Neural cell (in vitro differentiated cells): ENCODE measurements around the gene TTC21A. TPM values are rescaled to one million over a fixed set of nuclear protein-coding genes. Genes with fewer than 3 reads are reported as not detected.
"Not testable (repeated sequence)": the region's sequence is repeated elsewhere in the genome, so short reads cannot be mapped to it uniquely, and the experiment has no call there.

ENCODE experiments used
- H2AFZ ChIP-seq: fragments of 200-600, 300-800 bp; sonication (generic), shearing (Covaris generic); 2 replicates; pipeline ENCODE4 v1.6.0; 2014; ENCODE audit warnings: low read depth, mild to moderate bottlenecking, antibody characterized with exemption, low read length, moderate library complexity
- H3F3A ChIP-seq: fragments of 200-600 bp; shearing (Covaris generic); 2 replicates; pipeline ENCODE4 v1.6.1; 2016; ENCODE audit warnings: mild to moderate bottlenecking, moderate library complexity, mixed read lengths, antibody characterized with exemption, low read length; ENCODE audit not compliant: insufficient read depth, poor library complexity, severe bottlenecking
- H3K27ac ChIP-seq: fragments of 200-600, 300-800 bp; sonication (generic), shearing (Covaris generic); 2 replicates; pipeline ENCODE4 v1.5.1; 2014; ENCODE audit warnings: mild to moderate bottlenecking, low read length, moderate library complexity
- H3K27me3 ChIP-seq: fragments of 300-800, 200-600 bp; sonication (generic), shearing (Covaris generic); 2 replicates; pipeline ENCODE4 v1.6.0; 2014; ENCODE audit warnings: mild to moderate bottlenecking, low read depth, low read length, moderate library complexity; ENCODE audit not compliant: insufficient read depth
- H3K36me3 ChIP-seq: fragments of 300-800, 200-600 bp; sonication (generic), shearing (Covaris generic); 2 replicates; pipeline ENCODE4 v1.5.1; 2014; ENCODE audit warnings: mild to moderate bottlenecking, antibody characterized with exemption, low read length, moderate library complexity; ENCODE audit not compliant: insufficient read depth
- H3K4me2 ChIP-seq: fragments of 300-800, 200-600 bp; sonication (generic), shearing (Covaris generic); 2 replicates; pipeline ENCODE4 v1.6.0; 2014; ENCODE audit warnings: mild to moderate bottlenecking, low read length
- H3K4me3 ChIP-seq: fragments of 300-800, 200-600 bp; sonication (generic), shearing (Covaris generic); 2 replicates; pipeline ENCODE4 v1.5.1; 2014; ENCODE audit warnings: mild to moderate bottlenecking, low read length, moderate library complexity
- H3K79me2 ChIP-seq: fragments of 200-600 bp; shearing (Covaris generic); replicated peaks from 2 replicates; pipeline ENCODE4 v1.6.0; 2014; ENCODE audit warnings: mild to moderate bottlenecking, low read length, moderate library complexity; ENCODE audit not compliant: insufficient read depth
- H3K9ac ChIP-seq: fragments of 300-800, 200-600 bp; sonication (generic), shearing (Covaris generic); 2 replicates; pipeline ENCODE4 v1.6.1; 2016; ENCODE audit warnings: mild to moderate bottlenecking, low read length, mixed read lengths
- H3K9me2 ChIP-seq: fragments of 200-600 bp; shearing (Covaris generic); 2 replicates; pipeline ENCODE4 v1.6.1; 2016; ENCODE audit warnings: mild to moderate bottlenecking, low read length, mixed read lengths; ENCODE audit not compliant: insufficient read depth
- H3K9me3 ChIP-seq: fragments of 200-600, 300-800 bp; sonication (generic), shearing (Covaris generic); 2 replicates; pipeline ENCODE4 v1.6.1; 2016; ENCODE audit warnings: mild to moderate bottlenecking, mixed run types, low read length, moderate library complexity, mixed read lengths
- H4K20me1 ChIP-seq: fragments of 200-600 bp; shearing (Covaris generic); 2 replicates; pipeline ENCODE4 v1.6.1; 2016; ENCODE audit warnings: mild to moderate bottlenecking, mixed run types; ENCODE audit not compliant: insufficient read depth
- CTCF ChIP-seq: fragments of 450-650 bp; IDR thresholded peaks from 2 replicates; pipeline ENCODE4 v1.5.1; 2014; ENCODE audit warnings: antibody characterized with exemption, mild to moderate bottlenecking, moderate library complexity; ENCODE audit not compliant: poor library complexity, severe bottlenecking
- EP300 ChIP-seq: fragments of 450-650 bp; conservative IDR thresholded peaks from 2 replicates; pipeline ENCODE4 v1.6.1; 2014; ENCODE audit warnings: antibody characterized with exemption, mild to moderate bottlenecking, moderate library complexity; ENCODE audit not compliant: poor library complexity, severe bottlenecking
- EZH2 ChIP-seq: fragments of 200-600, 300-800 bp; shearing (Covaris generic), sonication (generic); IDR thresholded peaks from 2 replicates; pipeline ENCODE4 v1.6.1; 2014; ENCODE audit warnings: antibody characterized with exemption, low read length, borderline replicate concordance, mild to moderate bottlenecking; ENCODE audit not compliant: insufficient read depth, poor library complexity, severe bottlenecking
- MXI1 ChIP-seq: fragments of 450-650 bp; conservative IDR thresholded peaks from 2 replicates; pipeline ENCODE4 v1.6.1; 2014; ENCODE audit warnings: antibody characterized with exemption, mild to moderate bottlenecking; ENCODE audit not compliant: poor library complexity, severe bottlenecking
- POLR2AphosphoS5 ChIP-seq: IDR thresholded peaks from 2 replicates; pipeline ENCODE4 v1.6.1; 2012
- RAD21 ChIP-seq: fragments of 450-650 bp; conservative IDR thresholded peaks from 2 replicates; pipeline ENCODE4 v1.6.1; 2014; ENCODE audit warnings: antibody characterized with exemption, mild to moderate bottlenecking, moderate library complexity
- REST ChIP-seq: IDR thresholded peaks from 2 replicates; pipeline ENCODE4 v1.6.1; 2012; ENCODE audit warnings: borderline replicate concordance
- SMC3 ChIP-seq: fragments of 450-650 bp; conservative IDR thresholded peaks from 2 replicates; pipeline ENCODE4 v1.6.1; 2014; ENCODE audit warnings: antibody characterized with exemption, mild to moderate bottlenecking, moderate library complexity; ENCODE audit not compliant: poor library complexity
- TAF1 ChIP-seq: IDR thresholded peaks from 2 replicates; pipeline ENCODE4 v1.6.1; 2012; ENCODE audit warnings: low read depth
- polyA plus RNA-seq: library from polyadenylated mRNA; depleted of rRNA; stranded (reverse); fragments of >200 nt; gene quantifications from 2 replicates; pipeline ENCODE4 v1.2.3, GENCODE V29; 2014

Gene TTC21A
- polyA plus RNA-seq, 1 donor from 2014 or later = 6.2 TPM

- no peaks in the 10 kb centered on the region for H3K9me3 ChIP-seq
- TF ChIP-seq SMC3 (no peak), EP300 (no peak), POLR2AphosphoS5 (no peak), REST (no peak), MXI1 (no peak), CTCF (no peak), EZH2 (no peak), RAD21 (no peak), TAF1 (no peak)
- H3F3A ChIP-seq = no peaks in the 10 kb centered on the region
- no peak overlapping the region for H3K4me3 ChIP-seq
- no peak overlapping the region for H2AFZ ChIP-seq
- H3K4me2 ChIP-seq = no peak overlapping the region
- no peaks in the 10 kb centered on the region for H4K20me1 ChIP-seq
- no peaks in the 10 kb centered on the region for H3K27me3 ChIP-seq
- no peaks in the 10 kb centered on the region for H3K79me2 ChIP-seq
- no peaks in the 10 kb centered on the region for H3K9me2 ChIP-seq
- no peak overlapping the region for H3K9ac ChIP-seq
- H3K36me3 ChIP-seq = no peaks in the 10 kb centered on the region
- no peak overlapping the region for H3K27ac ChIP-seq
Observed at GRCh38 chr3:39169712-39170111, 62.2 kb downstream of the TTC21A start.

- H3K27ac ChIP-seq = no peak overlapping the region
- no peak for TF ChIP-seq SMC3
- TF ChIP-seq EZH2 = no peak
- no peak for TF ChIP-seq TAF1
- TF ChIP-seq MXI1 = no peak
- TF ChIP-seq RAD21 = no peak
- no peak for TF ChIP-seq REST
- no peak for TF ChIP-seq POLR2AphosphoS5
Observed at GRCh38 chr3:39170461-39170860, 63.0 kb downstream of the TTC21A start.

GRCh38 chr3:39170877-39171276, 63.4 kb downstream of the TTC21A start:
- not testable (repeated sequence) for H3K9ac ChIP-seq, H3F3A ChIP-seq, H2AFZ ChIP-seq, H3K27me3 ChIP-seq, H3K79me2 ChIP-seq, H3K27ac ChIP-seq, H3K9me2 ChIP-seq, H3K4me2 ChIP-seq, H3K4me3 ChIP-seq, H3K9me3 ChIP-seq, H4K20me1 ChIP-seq, H3K36me3 ChIP-seq

More at GRCh38 chr3:39170461-39170860, 63.0 kb downstream of the TTC21A start:
- no peak overlapping the region for H3K9ac ChIP-seq
- H3K9me2 ChIP-seq = no peaks in the 10 kb centered on the region
- H3K4me3 ChIP-seq = no peak overlapping the region
- H3K27me3 ChIP-seq = no peaks in the 10 kb centered on the region
- no peaks in the 10 kb centered on the region for H3K36me3 ChIP-seq
- H3K79me2 ChIP-seq = no peaks in the 10 kb centered on the region
- H3K9me3 ChIP-seq = no peaks in the 10 kb centered on the region
- H3F3A ChIP-seq = no peaks in the 10 kb centered on the region
- no peak overlapping the region for H3K4me2 ChIP-seq
- H4K20me1 ChIP-seq = no peaks in the 10 kb centered on the region
- no peak overlapping the region for H2AFZ ChIP-seq
